GM19324 (cell line): ENCODE data around the gene ENO4.

Source experiments
- ATAC-seq: cut with Tn5 transposase; IDR thresholded peaks from one replicate; pipeline ENCODE4 v1.9.1; 2021; ENCODE audit warnings: mild to moderate bottlenecking, moderate library complexity; ENCODE audit not compliant: unreplicated experiment, low FRiP score

Gene ENO4

GRCh38 chr10:116828116-116828515 is 21.2 kb upstream of the ENO4 start:
- ATAC-seq, result no peak

GRCh38 chr10:116829711-116830110 is 19.6 kb upstream of the ENO4 start:
- ATAC-seq, result no peak

GRCh38 chr10:116831086-116831485 is 18.2 kb upstream of the ENO4 start:
- no peak for ATAC-seq

- ATAC-seq, result no peak
Observed at GRCh38 chr10:116831790-116832189, 17.5 kb upstream of the ENO4 start.

- ATAC-seq, result no peak
Observed at GRCh38 chr10:116833986-116834985, 15.0 kb upstream of the ENO4 start.

- no peak for ATAC-seq
Observed at GRCh38 chr10:116835658-116836057, 13.6 kb upstream of the ENO4 start.

GRCh38 chr10:116836083-116836482 is 13.2 kb upstream of the ENO4 start:
- no peak for ATAC-seq

GRCh38 chr10:116836902-116837523 is 12.3 kb upstream of the ENO4 start:
- ATAC-seq, result no peak

GRCh38 chr10:116838143-116838725 is 11.1 kb upstream of the ENO4 start:
- no peak for ATAC-seq

GRCh38 chr10:116840389-116841075 is 8.8 kb upstream of the ENO4 start:
- no peak for ATAC-seq

- ATAC-seq, result no peak
Observed at GRCh38 chr10:116845823-116846222, 3.5 kb upstream of the ENO4 start.

- peak; percentile 56 for ATAC-seq
Observed at GRCh38 chr10:116848032-116848943, 1.0 kb upstream of the ENO4 start.

- ATAC-seq, result no peak
Observed at GRCh38 chr10:116848944-116849247, 403 bp upstream of the ENO4 start.

GRCh38 chr10:116850058-116850611 is 836 bp downstream of the ENO4 start:
- no peak for ATAC-seq

GRCh38 chr10:116852246-116852645 is 2.9 kb downstream of the ENO4 start:
- ATAC-seq, result no peak

GRCh38 chr10:116853287-116853686 is 4.0 kb downstream of the ENO4 start:
- no peak for ATAC-seq

- ATAC-seq, result no peak
Observed at GRCh38 chr10:116853701-116854100, 4.4 kb downstream of the ENO4 start.

- ATAC-seq, result no peak
Observed at GRCh38 chr10:116857156-116857555, 7.9 kb downstream of the ENO4 start.

GRCh38 chr10:116861796-116862195 is 12.5 kb downstream of the ENO4 start:
- ATAC-seq, result no peak

GRCh38 chr10:116864436-116864835 is 15.1 kb downstream of the ENO4 start:
- ATAC-seq, result no peak
